H9 (cell line): ENCODE results near the gene CPD. TPM values are rescaled to one million over a fixed set of nuclear protein-coding genes. Genes with fewer than 3 reads are reported as not detected.

Experiments
- DNase-seq: peaks from one replicate; pipeline ENCODE4 v3.0.0-alpha.2; 2017
- H2AFZ ChIP-seq: one replicate; pipeline ENCODE4 v1.6.1; 2013; ENCODE audit warnings: mild to moderate bottlenecking, low read length, control low read depth, moderate library complexity
- H2AK5ac ChIP-seq: 2 replicates; pipeline ENCODE4 v1.6.1; 2013; ENCODE audit warnings: low read length, control low read depth, mixed read lengths; ENCODE audit not compliant: insufficient read length
- H2BK120ac ChIP-seq: one replicate; pipeline ENCODE4 v1.6.1; 2013; ENCODE audit warnings: low read depth, mild to moderate bottlenecking, low read length, control low read depth, inconsistent platforms; ENCODE audit not compliant: poor library complexity, severe bottlenecking
- H2BK12ac ChIP-seq: 2 replicates; pipeline ENCODE4 v1.6.1; 2013; ENCODE audit warnings: low read length, control low read depth, mixed read lengths, low read depth; ENCODE audit not compliant: insufficient read length
- H2BK15ac ChIP-seq: 2 replicates; pipeline ENCODE4 v1.6.1; 2013; ENCODE audit warnings: low read depth, low read length, control low read depth
- H2BK20ac ChIP-seq: one replicate; pipeline ENCODE4 v1.6.1; 2013; ENCODE audit warnings: low read depth, mild to moderate bottlenecking, low read length, control low read depth, inconsistent platforms; ENCODE audit not compliant: poor library complexity, severe bottlenecking
- H2BK5ac ChIP-seq: 2 replicates; pipeline ENCODE4 v1.6.1; 2013; ENCODE audit warnings: low read length, control low read depth, mixed read lengths; ENCODE audit not compliant: insufficient read length
- H3K14ac ChIP-seq: 2 replicates; pipeline ENCODE4 v1.6.1; 2013; ENCODE audit warnings: low read length, control low read depth; ENCODE audit not compliant: insufficient read depth
- H3K18ac ChIP-seq: 2 replicates; pipeline ENCODE4 v1.6.1; 2013; ENCODE audit warnings: low read depth, mild to moderate bottlenecking, mixed read lengths, low read length, control low read depth; ENCODE audit not compliant: insufficient read length
- H3K23ac ChIP-seq: 2 replicates; pipeline ENCODE4 v1.6.1; 2013; ENCODE audit warnings: low read length, control low read depth, mixed read lengths, low read depth; ENCODE audit not compliant: insufficient read length
- H3K23me2 ChIP-seq: 2 replicates; pipeline ENCODE4 v1.6.1; 2013; ENCODE audit warnings: low read depth, mild to moderate bottlenecking, mixed read lengths, low read length, control low read depth; ENCODE audit not compliant: insufficient read length, poor library complexity, severe bottlenecking
- H3K27ac ChIP-seq: 2 replicates; pipeline ENCODE4 v1.5.1; 2013; ENCODE audit warnings: low read length, control low read depth, mixed read lengths, low read depth; ENCODE audit not compliant: insufficient read length
- H3K27me3 ChIP-seq: 2 replicates; pipeline ENCODE4 v1.6.1; 2013; ENCODE audit warnings: low read length, control low read depth, inconsistent platforms; ENCODE audit not compliant: insufficient read depth
- H3K4ac ChIP-seq: 2 replicates; pipeline ENCODE4 v1.6.1; 2013; ENCODE audit warnings: low read depth, mild to moderate bottlenecking, control low read depth, inconsistent platforms, low read length, moderate library complexity
- H3K4me1 ChIP-seq: 2 replicates; pipeline ENCODE4 v1.6.1; 2013; ENCODE audit warnings: low read length, control low read depth, inconsistent platforms; ENCODE audit not compliant: insufficient read depth
- H3K4me2 ChIP-seq: 2 replicates; pipeline ENCODE4 v1.6.1; 2013; ENCODE audit warnings: low read length, control low read depth, mixed read lengths; ENCODE audit not compliant: insufficient read length, insufficient read depth
- H3K56ac ChIP-seq: 2 replicates; pipeline ENCODE4 v1.6.1; 2013; ENCODE audit warnings: low read depth, mild to moderate bottlenecking, mixed read lengths, low read length, control low read depth; ENCODE audit not compliant: insufficient read length
- H3K79me1 ChIP-seq: 2 replicates; pipeline ENCODE4 v1.6.1; 2013; ENCODE audit warnings: low read depth, mild to moderate bottlenecking, moderate library complexity, low read length, control low read depth, inconsistent platforms; ENCODE audit not compliant: insufficient read depth, poor library complexity, severe bottlenecking
- H3K79me2 ChIP-seq: 2 replicates; pipeline ENCODE4 v1.6.1; 2013; ENCODE audit warnings: low read length, control low read depth, inconsistent platforms; ENCODE audit not compliant: insufficient read depth
- H3K9ac ChIP-seq: 2 replicates; pipeline ENCODE4 v1.6.1; 2013; ENCODE audit warnings: low read length, control low read depth, mixed read lengths; ENCODE audit not compliant: insufficient read length; ENCODE audit errors: extremely low read depth
- H3K9me3 ChIP-seq: one replicate; pipeline ENCODE4 v1.6.1; 2013; ENCODE audit warnings: low read depth, low read length, inconsistent platforms; ENCODE audit not compliant: control insufficient read depth
- H3T11ph ChIP-seq: one replicate; pipeline ENCODE4 v1.6.1; 2013; ENCODE audit warnings: mild to moderate bottlenecking, low read length, control low read depth, inconsistent platforms
- H4K20me1 ChIP-seq: one replicate; pipeline ENCODE4 v1.6.1; 2013; ENCODE audit not compliant: control insufficient read depth, insufficient read length, insufficient read depth
- H4K5ac ChIP-seq: 2 replicates; pipeline ENCODE4 v1.6.1; 2013; ENCODE audit warnings: low read depth, mild to moderate bottlenecking, mixed read lengths, low read length, control low read depth; ENCODE audit not compliant: insufficient read length
- H4K8ac ChIP-seq: replicated peaks from 2 replicates; pipeline ENCODE4 v1.6.1; 2013; ENCODE audit warnings: low read length, control low read depth, mixed read lengths, low read depth; ENCODE audit not compliant: insufficient read length
- H4K91ac ChIP-seq: 2 replicates; pipeline ENCODE4 v1.6.1; 2013; ENCODE audit warnings: low read depth, mild to moderate bottlenecking, moderate library complexity, mixed read lengths, low read length, control low read depth; ENCODE audit not compliant: insufficient read length
- H3K27ac Mint-ChIP-seq, 3 experiments: 2 replicates in 2 of 3; 3 replicates in 1 of 3; pipeline ENCODE4 v1.8.0; 2020 to 2021; ENCODE audit warnings: mixed read lengths in 3 of 3, mild to moderate bottlenecking in 1 of 3, moderate library complexity in 1 of 3
- H3K27me3 Mint-ChIP-seq: 2 replicates; pipeline ENCODE4 v1.8.0; 2021; ENCODE audit warnings: low read depth, mild to moderate bottlenecking, moderate library complexity, mixed read lengths
- H3K36me3 Mint-ChIP-seq, 3 experiments: 2 replicates in 2 of 3; 3 replicates in 1 of 3; pipeline ENCODE4 v1.8.0; 2020 to 2021; ENCODE audit warnings: low read depth in 3 of 3, mixed read lengths in 3 of 3; ENCODE audit not compliant: insufficient read depth in 1 of 3
- H3K4me1 Mint-ChIP-seq, 2 experiments: 2 replicates each; pipeline ENCODE4 v1.8.0; 2020; ENCODE audit warnings: mixed read lengths in 2 of 2
- H3K4me3 Mint-ChIP-seq, 2 experiments: 2 replicates in 1 of 2; 3 replicates in 1 of 2; pipeline ENCODE4 v1.8.0; 2020 to 2021; ENCODE audit warnings: mild to moderate bottlenecking in 2 of 2, mixed read lengths in 2 of 2, moderate library complexity in 1 of 2
- H3K9me3 Mint-ChIP-seq, 2 experiments: 2 replicates in 1 of 2; 3 replicates in 1 of 2; pipeline ENCODE4 v1.8.0; 2020; ENCODE audit warnings: mild to moderate bottlenecking in 2 of 2, mixed read lengths in 2 of 2, moderate library complexity in 1 of 2
- CTCF ChIP-seq: fragments of 200-600 bp; sonication (generic); conservative IDR thresholded peaks from 3 replicates; pipeline ENCODE4 v1.8.0; 2021; ENCODE audit warnings: antibody characterized with exemption, mild to moderate bottlenecking
- WGBS: extraction: QIAGEN DNeasy Blood & Tissue Kit; methylation state at CpG from one replicate; pipeline ENCODE4 v1.1.7; 2013; ENCODE audit warnings: missing lambda C conversion rate, low lambda C conversion rate, mixed read lengths; ENCODE audit not compliant: insufficient read length; ENCODE audit errors: extremely low coverage; 5-methylcytosine and 5-hydroxymethylcytosine counted together
- total RNA-seq: library from RNA; stranded (reverse); gene quantifications from 2 replicates; pipeline ENCODE4 v1.2.1, GENCODE V29; 2021

CPD gene
- total RNA-seq, 1 experiment from 2014 or later, result 47.0 TPM

GRCh38 chr17:30366536-30366935 lies 12.2 kb upstream of the CPD start:
- H4K8ac ChIP-seq, result no peak overlapping the region
- H3K14ac ChIP-seq, result no peak overlapping the region
- H3K23ac ChIP-seq, result no peak overlapping the region
- no peak overlapping the region for H4K5ac ChIP-seq
- H3K79me1 ChIP-seq, result no peaks in the 10 kb centered on the region
- no peak overlapping the region for H2BK5ac ChIP-seq
- no peaks in the 10 kb centered on the region for H3K9me3 ChIP-seq
- H4K91ac ChIP-seq, result no peak overlapping the region
- H4K20me1 ChIP-seq, result no peaks in the 10 kb centered on the region
- no peak for TF ChIP-seq CTCF
- H3K4ac ChIP-seq, result no peak overlapping the region
- no peak overlapping the region for H3K9ac ChIP-seq
- H3K4me1 Mint-ChIP-seq, result peaks cover 0 to 9% of the 10 kb centered on the region in 2 experiments; a peak in 2 of 4 replicates
- H3K27me3 ChIP-seq, result no peaks in the 10 kb centered on the region
- H3K23me2 ChIP-seq, result no peaks in the 10 kb centered on the region
- no peak overlapping the region for H2BK120ac ChIP-seq
- no peak overlapping the region for H3T11ph ChIP-seq
- no peak overlapping the region for H2AK5ac ChIP-seq
- H3K36me3 Mint-ChIP-seq, result peaks cover 0 to 3% (median 0%) of the 10 kb centered on the region in 3 experiments; a peak in 2 of 7 replicates
- WGBS, result no CpG with 5 or more reads among the region's 3 CpGs
- no peak overlapping the region for H3K27ac Mint-ChIP-seq
- H2BK15ac ChIP-seq, result no peak overlapping the region
- peaks cover 0 to 7% of the 10 kb centered on the region in 2 experiments; a peak in 3 of 5 replicates for H3K9me3 Mint-ChIP-seq
- H2BK20ac ChIP-seq, result no peak overlapping the region
- DNase-seq, result no peak
- H3K27ac ChIP-seq, result no peak overlapping the region
- no peak overlapping the region for H2AFZ ChIP-seq
- H3K56ac ChIP-seq, result no peak overlapping the region
- H3K4me2 ChIP-seq, result no peak overlapping the region
- H2BK12ac ChIP-seq, result no peak overlapping the region
- peaks cover under 1% of the 10 kb centered on the region for H3K27me3 Mint-ChIP-seq
- H3K4me1 ChIP-seq, result no peaks in the 10 kb centered on the region
- no peaks in the 10 kb centered on the region for H3K79me2 ChIP-seq
- H3K4me3 Mint-ChIP-seq, result no peak overlapping the region
- no peak overlapping the region for H3K18ac ChIP-seq
